WTC11 (cell line): ENCODE results near the gene NRDC. TPM values are rescaled to one million over a fixed set of nuclear protein-coding genes. Genes with fewer than 3 reads are reported as not detected.

Source experiments
- ATAC-seq: fragments of 200-7000 bp; cut with Tn5 transposase; 2 replicates; pipeline ENCODE4 v1.10.0; 2021; ENCODE audit warnings: mild to moderate bottlenecking, moderate library complexity
- CTCF ChIA-PET: fragments of 300-600 bp; sonication (Branson Sonifier 250); formaldehyde crosslinking; loops from one replicate; lab custom pipeline; 2021; ENCODE audit warnings: antibody characterized with exemption; lab: Charles Lee
- POLR2A ChIA-PET: fragments of 350-600 bp; sonication (Branson Sonifier 250); formaldehyde crosslinking; loops from one replicate; lab custom pipeline; 2021; ENCODE audit warnings: antibody characterized with exemption; lab: Charles Lee
- DNase-seq: peaks from one replicate; pipeline ENCODE4 v3.0.0; 2021; ENCODE audit warnings: low spot score
- H3K27ac Mint-ChIP-seq: 2 replicates; pipeline ENCODE4 v1.8.0; 2021; ENCODE audit warnings: mixed read lengths
- H3K27me3 Mint-ChIP-seq: 2 replicates; pipeline ENCODE4 v1.8.0; 2021; ENCODE audit warnings: low read depth, mild to moderate bottlenecking, moderate library complexity, mixed read lengths
- H3K36me3 Mint-ChIP-seq: 2 replicates; pipeline ENCODE4 v1.8.0; 2021; ENCODE audit warnings: mixed read lengths
- H3K4me1 Mint-ChIP-seq: 2 replicates; pipeline ENCODE4 v1.8.0; 2022; ENCODE audit warnings: mixed read lengths
- H3K4me3 Mint-ChIP-seq: 2 replicates; pipeline ENCODE4 v1.8.0; 2021; ENCODE audit warnings: mild to moderate bottlenecking, moderate library complexity, mixed read lengths
- H3K9me3 Mint-ChIP-seq: 2 replicates; pipeline ENCODE4 v1.8.0; 2021; ENCODE audit warnings: mixed read lengths
- AFF4 ChIP-seq: sonication (generic); formaldehyde crosslinking; IDR thresholded peaks from 2 replicates; pipeline ENCODE4 v1.8.1; 2023; ENCODE audit warnings: mild to moderate bottlenecking, missing genetic modification reagents, borderline replicate concordance
- ARID4B ChIP-seq: sonication (generic); formaldehyde crosslinking; IDR thresholded peaks from 2 replicates; pipeline ENCODE4 v1.8.0; 2023; ENCODE audit warnings: missing genetic modification reagents, mild to moderate bottlenecking, borderline replicate concordance
- ATF1 ChIP-seq: sonication (generic); formaldehyde crosslinking; IDR thresholded peaks from 2 replicates; pipeline ENCODE4 v1.8.1; 2023; ENCODE audit warnings: mild to moderate bottlenecking, moderate library complexity, missing genetic modification reagents
- E2F5 ChIP-seq: sonication (generic); formaldehyde crosslinking; IDR thresholded peaks from 2 replicates; pipeline ENCODE4 v1.8.1; 2022; ENCODE audit warnings: mild to moderate bottlenecking, moderate library complexity, missing genetic modification reagents
- EMX1 ChIP-seq: fragments of 250-450 bp; sonication (Bioruptor Pico); IDR thresholded peaks from 2 replicates; pipeline ENCODE4 v1.8.0; 2021; ENCODE audit warnings: mild to moderate bottlenecking
- ESRRA ChIP-seq: sonication (generic); formaldehyde crosslinking; IDR thresholded peaks from 2 replicates; pipeline ENCODE4 v1.8.1; 2022; ENCODE audit warnings: mild to moderate bottlenecking, missing genetic modification reagents, borderline replicate concordance
- GTF2I ChIP-seq: fragments of 250-450 bp; sonication (Bioruptor Pico); conservative IDR thresholded peaks from 2 replicates; pipeline ENCODE4 v1.4.0; 2021; ENCODE audit warnings: mild to moderate bottlenecking
- IRF1 ChIP-seq: sonication (generic); formaldehyde crosslinking; IDR thresholded peaks from 2 replicates; pipeline ENCODE4 v1.8.0; 2023; ENCODE audit warnings: missing genetic modification reagents
- SMAD4 ChIP-seq: sonication (generic); formaldehyde crosslinking; IDR thresholded peaks from 2 replicates; pipeline ENCODE4 v1.8.0; 2022; ENCODE audit warnings: mild to moderate bottlenecking, missing genetic modification reagents
- ZNF512 ChIP-seq: sonication (generic); formaldehyde crosslinking; IDR thresholded peaks from 2 replicates; pipeline ENCODE4 v1.8.1; 2022; ENCODE audit warnings: missing genetic modification reagents, borderline replicate concordance
- ZNF671 ChIP-seq: fragments of 250-450 bp; sonication (Bioruptor Pico); IDR thresholded peaks from 2 replicates; pipeline ENCODE4 v1.8.0; 2021; ENCODE audit warnings: mild to moderate bottlenecking
- total RNA-seq: library from RNA; stranded (reverse); gene quantifications from 3 replicates; pipeline ENCODE4 v1.2.3, GENCODE V29; 2021
- TF ChIP-seq, protein P1 (sequence below): sonication (generic); formaldehyde crosslinking; IDR thresholded peaks from 2 replicates; pipeline ENCODE4 v1.8.1; 2022; ENCODE audit warnings: low read depth, missing genetic modification reagents, borderline replicate concordance
- TF ChIP-seq, protein P2 (sequence below): sonication (generic); formaldehyde crosslinking; IDR thresholded peaks from 2 replicates; pipeline ENCODE4 v1.8.0; 2023; ENCODE audit warnings: mild to moderate bottlenecking, missing genetic modification reagents
- TF ChIP-seq, protein P3 (sequence below): fragments of 250-450 bp; sonication (Bioruptor Pico); conservative IDR thresholded peaks from 2 replicates; pipeline ENCODE4 v1.9.0; 2021; ENCODE audit warnings: mild to moderate bottlenecking
- TF ChIP-seq, protein P4 (sequence below): sonication (generic); formaldehyde crosslinking; IDR thresholded peaks from 2 replicates; pipeline ENCODE4 v1.8.0; 2022; ENCODE audit warnings: mild to moderate bottlenecking, missing genetic modification reagents

NRDC gene
- total RNA-seq, 1 experiment from 2014 or later = 201 TPM

DNA sequence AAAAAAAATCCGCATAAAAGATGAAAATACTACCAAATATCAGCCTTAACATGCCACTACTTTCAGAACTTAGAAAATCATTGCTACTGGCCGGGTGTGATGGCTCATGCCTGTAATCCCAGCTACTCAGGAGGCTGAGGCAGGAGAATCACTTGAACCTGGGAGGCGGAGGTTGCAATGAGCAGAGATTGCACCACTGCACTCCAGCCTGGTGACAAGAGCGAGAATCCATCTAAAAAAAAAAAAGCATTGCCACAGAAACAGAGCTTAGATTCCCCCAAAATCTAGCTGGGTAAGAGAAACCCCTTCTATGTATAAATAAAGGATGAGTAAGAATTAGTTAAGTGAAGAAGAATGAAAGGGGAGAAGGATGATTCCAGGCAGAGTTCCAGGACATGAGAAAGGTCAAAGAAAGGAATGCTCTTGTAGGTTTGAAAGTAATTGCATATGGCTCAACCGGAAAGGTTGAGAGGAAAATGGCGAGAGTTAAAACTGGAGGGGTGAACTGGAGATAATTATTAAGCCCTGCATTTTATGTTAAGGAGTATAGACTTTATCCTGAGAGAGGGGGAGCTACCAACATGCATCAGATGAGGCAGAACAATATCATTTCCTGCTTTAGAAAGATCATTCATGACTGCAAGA lies 19.7 kb upstream of the NRDC start (continued):
- TF ChIP-seq, protein P1, sequence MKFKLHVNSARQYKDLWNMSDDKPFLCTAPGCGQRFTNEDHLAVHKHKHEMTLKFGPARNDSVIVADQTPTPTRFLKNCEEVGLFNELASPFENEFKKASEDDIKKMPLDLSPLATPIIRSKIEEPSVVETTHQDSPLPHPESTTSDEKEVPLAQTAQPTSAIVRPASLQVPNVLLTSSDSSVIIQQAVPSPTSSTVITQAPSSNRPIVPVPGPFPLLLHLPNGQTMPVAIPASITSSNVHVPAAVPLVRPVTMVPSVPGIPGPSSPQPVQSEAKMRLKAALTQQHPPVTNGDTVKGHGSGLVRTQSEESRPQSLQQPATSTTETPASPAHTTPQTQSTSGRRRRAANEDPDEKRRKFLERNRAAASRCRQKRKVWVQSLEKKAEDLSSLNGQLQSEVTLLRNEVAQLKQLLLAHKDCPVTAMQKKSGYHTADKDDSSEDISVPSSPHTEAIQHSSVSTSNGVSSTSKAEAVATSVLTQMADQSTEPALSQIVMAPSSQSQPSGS (CRISPR knock-in tag) = no peak
- TF ChIP-seq SMAD4 (CRISPR knock-in tag) (no peak), EMX1 (CRISPR knock-in tag) (no peak), IRF1 (CRISPR knock-in tag) (no peak)
- TF ChIP-seq, protein P2, sequence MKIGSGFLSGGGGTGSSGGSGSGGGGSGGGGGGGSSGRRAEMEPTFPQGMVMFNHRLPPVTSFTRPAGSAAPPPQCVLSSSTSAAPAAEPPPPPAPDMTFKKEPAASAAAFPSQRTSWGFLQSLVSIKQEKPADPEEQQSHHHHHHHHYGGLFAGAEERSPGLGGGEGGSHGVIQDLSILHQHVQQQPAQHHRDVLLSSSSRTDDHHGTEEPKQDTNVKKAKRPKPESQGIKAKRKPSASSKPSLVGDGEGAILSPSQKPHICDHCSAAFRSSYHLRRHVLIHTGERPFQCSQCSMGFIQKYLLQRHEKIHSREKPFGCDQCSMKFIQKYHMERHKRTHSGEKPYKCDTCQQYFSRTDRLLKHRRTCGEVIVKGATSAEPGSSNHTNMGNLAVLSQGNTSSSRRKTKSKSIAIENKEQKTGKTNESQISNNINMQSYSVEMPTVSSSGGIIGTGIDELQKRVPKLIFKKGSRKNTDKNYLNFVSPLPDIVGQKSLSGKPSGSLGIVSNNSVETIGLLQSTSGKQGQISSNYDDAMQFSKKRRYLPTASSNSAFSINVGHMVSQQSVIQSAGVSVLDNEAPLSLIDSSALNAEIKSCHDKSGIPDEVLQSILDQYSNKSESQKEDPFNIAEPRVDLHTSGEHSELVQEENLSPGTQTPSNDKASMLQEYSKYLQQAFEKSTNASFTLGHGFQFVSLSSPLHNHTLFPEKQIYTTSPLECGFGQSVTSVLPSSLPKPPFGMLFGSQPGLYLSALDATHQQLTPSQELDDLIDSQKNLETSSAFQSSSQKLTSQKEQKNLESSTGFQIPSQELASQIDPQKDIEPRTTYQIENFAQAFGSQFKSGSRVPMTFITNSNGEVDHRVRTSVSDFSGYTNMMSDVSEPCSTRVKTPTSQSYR = no peak
- TF ChIP-seq, all 79 proteins: peak for 0

GRCh38 chr1:51897699-51898031 lies 19.1 kb upstream of the NRDC start:
- H3K9me3 Mint-ChIP-seq = no peaks in the 10 kb centered on the region
- CTCF ChIA-PET = interaction anchor here (1.2 to 2.7 kb wide), 7 partner anchors 10 to 104 kb away, joined by 4 to 26 read pairs (median 8); no protein-coding TSS in a partner anchor
- no peak for ATAC-seq
- POLR2A ChIA-PET = no interaction called here
- no peak overlapping the region for H3K4me3 Mint-ChIP-seq
- TF ChIP-seq AFF4 (CRISPR knock-in tag) (no peak), ATF1 (CRISPR knock-in tag) (no peak), E2F5 (no peak), ZNF671 (CRISPR knock-in tag) (no peak), ESRRA (CRISPR knock-in tag) (no peak), ARID4B (CRISPR knock-in tag) (no peak), GTF2I (no peak), ZNF512 (CRISPR knock-in tag) (no peak)
- TF ChIP-seq, protein P3, sequence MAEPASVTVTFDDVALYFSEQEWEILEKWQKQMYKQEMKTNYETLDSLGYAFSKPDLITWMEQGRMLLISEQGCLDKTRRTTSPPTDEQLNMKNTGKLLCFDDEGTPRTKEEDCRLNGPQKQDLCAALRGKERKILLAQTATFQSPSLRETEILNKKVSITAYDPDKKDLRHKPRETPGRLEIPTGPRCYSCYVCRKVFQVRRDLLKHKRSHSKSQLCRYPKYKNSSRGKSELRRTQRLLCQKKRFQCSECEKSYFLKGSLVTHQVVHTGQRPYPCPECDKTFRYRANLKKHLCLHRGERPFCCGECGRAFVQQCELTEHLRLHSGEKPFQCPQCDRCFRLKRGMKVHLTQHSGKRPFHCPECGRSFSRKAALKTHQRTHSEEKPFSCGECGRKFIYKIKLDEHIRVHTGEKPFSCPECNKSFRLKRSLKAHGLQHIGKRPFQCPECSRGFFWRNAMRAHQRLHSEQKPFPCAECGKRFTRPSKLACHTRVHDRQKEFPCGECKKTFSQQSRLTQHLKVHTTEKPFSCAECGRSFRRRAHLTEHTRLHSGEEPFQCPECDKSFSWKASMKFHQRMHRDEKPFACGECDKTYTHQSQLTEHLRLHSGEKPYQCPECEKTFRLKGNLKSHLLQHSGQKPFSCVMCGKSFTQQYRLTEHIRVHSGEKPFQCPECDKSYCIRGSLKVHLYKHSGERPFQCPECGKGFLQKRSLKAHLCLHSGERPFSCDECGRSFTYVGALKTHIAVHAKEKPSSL (CRISPR knock-in tag) = no peak
- TF ChIP-seq, protein P4, sequence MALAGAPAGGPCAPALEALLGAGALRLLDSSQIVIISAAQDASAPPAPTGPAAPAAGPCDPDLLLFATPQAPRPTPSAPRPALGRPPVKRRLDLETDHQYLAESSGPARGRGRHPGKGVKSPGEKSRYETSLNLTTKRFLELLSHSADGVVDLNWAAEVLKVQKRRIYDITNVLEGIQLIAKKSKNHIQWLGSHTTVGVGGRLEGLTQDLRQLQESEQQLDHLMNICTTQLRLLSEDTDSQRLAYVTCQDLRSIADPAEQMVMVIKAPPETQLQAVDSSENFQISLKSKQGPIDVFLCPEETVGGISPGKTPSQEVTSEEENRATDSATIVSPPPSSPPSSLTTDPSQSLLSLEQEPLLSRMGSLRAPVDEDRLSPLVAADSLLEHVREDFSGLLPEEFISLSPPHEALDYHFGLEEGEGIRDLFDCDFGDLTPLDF = no peak
- peaks cover 4% of the 10 kb centered on the region for H3K27me3 Mint-ChIP-seq
- no peaks in the 10 kb centered on the region for H3K36me3 Mint-ChIP-seq
- DNase-seq = no peak
- H3K4me1 Mint-ChIP-seq = peaks cover 4% of the 10 kb centered on the region
- no peak overlapping the region for H3K27ac Mint-ChIP-seq
